Astrocyte of the spinal cord (primary cell): Measurements from ENCODE around the gene WDR37.

ENCODE experiments used
- DNase-seq: peaks from one replicate; pipeline ENCODE4 v3.0.0; 2011; ENCODE audit warnings: low read depth, low spot score
- H3K4me3 ChIP-seq: 2 replicates; pipeline ENCODE4 v1.5.1; 2011; ENCODE audit warnings: low read depth, mild to moderate bottlenecking, low read length, moderate library complexity
- in situ Hi-C: cut with HindIII; loops from 2 replicates; pipeline ENCODE4 v1.10.0; 2017; ENCODE audit warnings: low sequenced_read_pairs
- TF ChIP-seq, protein P1 (sequence below): IDR thresholded peaks from 2 replicates; pipeline ENCODE4 v1.5.1; 2012; ENCODE audit warnings: low read depth, mild to moderate bottlenecking, low read length, inconsistent platforms

Gene WDR37

GRCh38 chr10:1048349-1048731, 7.8 kb upstream of the WDR37 start:
- TF ChIP-seq, protein P1, sequence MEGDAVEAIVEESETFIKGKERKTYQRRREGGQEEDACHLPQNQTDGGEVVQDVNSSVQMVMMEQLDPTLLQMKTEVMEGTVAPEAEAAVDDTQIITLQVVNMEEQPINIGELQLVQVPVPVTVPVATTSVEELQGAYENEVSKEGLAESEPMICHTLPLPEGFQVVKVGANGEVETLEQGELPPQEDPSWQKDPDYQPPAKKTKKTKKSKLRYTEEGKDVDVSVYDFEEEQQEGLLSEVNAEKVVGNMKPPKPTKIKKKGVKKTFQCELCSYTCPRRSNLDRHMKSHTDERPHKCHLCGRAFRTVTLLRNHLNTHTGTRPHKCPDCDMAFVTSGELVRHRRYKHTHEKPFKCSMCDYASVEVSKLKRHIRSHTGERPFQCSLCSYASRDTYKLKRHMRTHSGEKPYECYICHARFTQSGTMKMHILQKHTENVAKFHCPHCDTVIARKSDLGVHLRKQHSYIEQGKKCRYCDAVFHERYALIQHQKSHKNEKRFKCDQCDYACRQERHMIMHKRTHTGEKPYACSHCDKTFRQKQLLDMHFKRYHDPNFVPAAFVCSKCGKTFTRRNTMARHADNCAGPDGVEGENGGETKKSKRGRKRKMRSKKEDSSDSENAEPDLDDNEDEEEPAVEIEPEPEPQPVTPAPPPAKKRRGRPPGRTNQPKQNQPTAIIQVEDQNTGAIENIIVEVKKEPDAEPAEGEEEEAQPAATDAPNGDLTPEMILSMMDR, result no peak
- in situ Hi-C loops, result no loop called here
- DNase-seq, result no peak
- H3K4me3 ChIP-seq, result peak overlapping the region; percentile 80

GRCh38 chr10:1048732-1049424, 7.3 kb upstream of the WDR37 start, which contains the start of gene IDI1:
TSS of gene IDI1 (minus strand) at chr10:1049119. CDS start at chr10:1049003, 116 bp downstream.
- peak; percentile 99 for DNase-seq
- peak within 1 kb of the TSS; percentile 80 for H3K4me3 ChIP-seq
- TF ChIP-seq, protein P1, result no peak
- in situ Hi-C loops, result no loop called here

DNA sequence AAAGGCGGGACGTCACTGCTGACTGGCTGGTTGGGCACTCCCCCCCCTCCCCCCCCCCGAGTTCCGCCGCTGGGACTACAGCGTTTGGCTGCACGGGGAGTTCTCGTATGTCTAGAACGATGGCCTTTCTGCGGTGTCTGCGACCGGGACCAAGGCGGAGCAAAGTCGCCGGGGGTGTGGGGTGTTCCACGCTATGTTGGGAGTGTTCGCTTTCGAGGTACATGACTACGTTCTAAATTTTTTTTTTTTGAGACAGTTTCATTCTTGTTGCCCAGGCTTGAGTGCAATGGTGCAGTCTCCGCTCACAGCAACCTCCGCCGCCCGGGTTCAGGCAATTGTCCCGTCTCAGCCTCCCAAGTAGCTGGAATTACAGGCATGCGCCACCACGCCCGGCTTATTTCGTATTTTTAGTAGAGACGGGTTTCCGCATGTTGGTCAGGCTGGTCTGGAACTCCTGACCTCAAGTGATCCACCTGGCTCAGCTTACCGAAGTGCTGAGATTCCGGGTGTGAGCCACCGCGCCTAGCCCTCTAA, 6.7 kb upstream of the WDR37 start:
- TF ChIP-seq, protein P1, result no peak
- in situ Hi-C loops, result no loop called here
- DNase-seq, result no peak
- H3K4me3 ChIP-seq, result peak overlapping the region; percentile 80

- H3K4me3 ChIP-seq, result peak overlapping the region; percentile 80
- in situ Hi-C loops, result no loop called here
- DNase-seq, result no peak
- TF ChIP-seq, protein P1, result no peak
Measured at GRCh38 chr10:1050145-1050544, 6.0 kb upstream of the WDR37 start.

- in situ Hi-C loops, result no loop called here
- peak overlapping the region; percentile 80 for H3K4me3 ChIP-seq
- TF ChIP-seq, protein P1, result no peak
- DNase-seq, result no peak
Measured at GRCh38 chr10:1050554-1050953, 5.6 kb upstream of the WDR37 start.

DNA sequence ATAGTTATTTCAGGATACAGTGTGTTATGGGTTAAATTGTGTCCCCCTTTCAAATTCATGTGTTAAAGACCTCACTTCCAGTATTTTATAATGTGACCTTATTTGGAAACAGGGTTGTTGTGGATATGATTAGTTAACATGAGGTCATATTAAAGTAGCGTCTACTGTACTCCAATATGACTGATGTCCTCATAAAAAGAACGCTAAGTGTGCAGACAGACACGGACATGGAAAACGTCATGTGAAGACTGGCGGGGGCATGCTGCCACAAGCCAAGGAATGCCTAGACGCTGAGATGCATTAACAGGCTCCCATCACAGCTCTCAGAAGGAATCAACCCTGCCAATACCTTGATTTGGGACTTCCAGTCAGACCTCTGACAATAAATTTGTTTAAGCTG, 1.5 kb upstream of the WDR37 start:
- no peak for DNase-seq
- peak overlapping the region; percentile 94 for H3K4me3 ChIP-seq
- in situ Hi-C loops, result no loop called here
- TF ChIP-seq, protein P1, result no peak
